GM21526 (cell line): Measurements from ENCODE around the gene HSPA6.
"Not testable (repeated sequence)": the region's sequence is repeated elsewhere in the genome, so short reads cannot be mapped to it uniquely, and the experiment has no call there.

ENCODE experiments used
- ATAC-seq: cut with Tn5 transposase; IDR thresholded peaks from one replicate; pipeline ENCODE4 v1.9.1; 2021; ENCODE audit warnings: moderate library complexity; ENCODE audit not compliant: unreplicated experiment, low FRiP score

The HSPA6 gene

GRCh38 chr1:161502641-161503393, 21.5 kb upstream of the HSPA6 start:
- no peak for ATAC-seq

GRCh38 chr1:161503394-161503748, 21.0 kb upstream of the HSPA6 start:
- ATAC-seq, result no peak

GRCh38 chr1:161505686-161506085, 18.7 kb upstream of the HSPA6 start:
- no peak for ATAC-seq

- no peak for ATAC-seq
Measured at GRCh38 chr1:161506336-161507223, 17.8 kb upstream of the HSPA6 start.

- no peak for ATAC-seq
Measured at GRCh38 chr1:161510477-161510876, 13.9 kb upstream of the HSPA6 start.

- no peak for ATAC-seq
Measured at GRCh38 chr1:161511018-161511755, 13.2 kb upstream of the HSPA6 start.

GRCh38 chr1:161511756-161512060, 12.6 kb upstream of the HSPA6 start:
- ATAC-seq, result no peak

- ATAC-seq, result not testable (repeated sequence)
Measured at GRCh38 chr1:161512636-161513447, 11.5 kb upstream of the HSPA6 start.

GRCh38 chr1:161513448-161513780, 10.9 kb upstream of the HSPA6 start:
- not testable (repeated sequence) for ATAC-seq

- not testable (repeated sequence) for ATAC-seq
Measured at GRCh38 chr1:161513953-161514352, 10.4 kb upstream of the HSPA6 start.

- ATAC-seq, result not testable (repeated sequence)
Measured at GRCh38 chr1:161523041-161523816, 1.1 kb upstream of the HSPA6 start.

GRCh38 chr1:161524742-161525291, 477 bp downstream of the HSPA6 start:
- not testable (repeated sequence) for ATAC-seq

- not testable (repeated sequence) for ATAC-seq
Measured at GRCh38 chr1:161525321-161525720, 981 bp downstream of the HSPA6 start.

GRCh38 chr1:161525918-161526317, 1.6 kb downstream of the HSPA6 start:
- ATAC-seq, result not testable (repeated sequence)

GRCh38 chr1:161528550-161528949, 4.2 kb downstream of the HSPA6 start:
- ATAC-seq, result not testable (repeated sequence)

GRCh38 chr1:161529463-161530104, 5.2 kb downstream of the HSPA6 start:
- ATAC-seq, result not testable (repeated sequence)

- ATAC-seq, result not testable (repeated sequence)
Measured at GRCh38 chr1:161530158-161530557, 5.8 kb downstream of the HSPA6 start.

GRCh38 chr1:161530671-161531641, 6.6 kb downstream of the HSPA6 start:
- peak; percentile 47 for ATAC-seq
